ENCODE results near the gene EXOC7. TPM values are rescaled to one million over a fixed set of nuclear protein-coding genes. Genes with fewer than 3 reads are reported as not detected.

Gene EXOC7
- total RNA-seq, 2 experiments from 2014 or later: 122 to 173 TPM

- intact Hi-C loops (cut with micrococcal nuclease; ENCODE audit: unreplicated experiment): no loop called here
- peaks cover 45% of the 10 kb centered on the region for H3K36me3 ChIP-seq (ENCODE audit: insufficient read depth, low read length)
- no TSS peak for BruUV-seq (replicated peaks)
- no peaks in the 10 kb centered on the region for H4K20me1 ChIP-seq (ENCODE audit: insufficient read depth, low read length)
- no peaks in the 10 kb centered on the region for H3K9me2 ChIP-seq (ENCODE audit: insufficient read depth, low read length)
- TF ChIP-seq EZH2phosphoT487 (IDR thresholded peaks at IDR 0.05; ENCODE audit: borderline replicate concordance, low read depth, low read length) (no peak), CTCF (conservative IDR thresholded peaks at IDR 0.05; ENCODE audit: low read length) (no peak)
- ChIA-PET POLR2A (no interaction called here), CTCF (ENCODE audit: unreplicated experiment) (no interaction called here)
- H3K9me3 ChIP-seq (ENCODE audit: low read length): no peaks in the 10 kb centered on the region
- no peak overlapping the region for H3K4me2 ChIP-seq (ENCODE audit: low read length)
- no peak for DNase-seq (ENCODE audit: low spot score)
- H3K4me3 ChIP-seq (ENCODE audit: low read depth, low read length, poor library complexity, severe bottlenecking): no peak overlapping the region
- no peaks in the 10 kb centered on the region for H3K4me1 ChIP-seq (ENCODE audit: insufficient read depth, low read length, poor library complexity, severe bottlenecking)
- H3K79me2 ChIP-seq (ENCODE audit: insufficient read depth, low read depth, low read length): no peaks in the 10 kb centered on the region
- H2AFZ ChIP-seq (ENCODE audit: low read length): no peak overlapping the region
- no peak overlapping the region for H3K27ac ChIP-seq (ENCODE audit: low read depth, low read length, poor library complexity, severe bottlenecking)
These were observed 66.9 kb downstream of the EXOC7 start for GRCh38 chr17:76036497-76037261.

- Histone ChIP-seq H3K4me3 (ENCODE audit: low read depth, low read length, poor library complexity, severe bottlenecking) (no peak overlapping the region), H3K4me1 (ENCODE audit: insufficient read depth, low read length, poor library complexity, severe bottlenecking) (peaks cover 5% of the 10 kb centered on the region), H3K9me2 (ENCODE audit: insufficient read depth, low read length) (no peaks in the 10 kb centered on the region), H4K20me1 (ENCODE audit: insufficient read depth, low read length) (no peaks in the 10 kb centered on the region), H2AFZ (ENCODE audit: low read length) (no peak overlapping the region), H3K4me2 (ENCODE audit: low read length) (no peak overlapping the region), H3K79me2 (ENCODE audit: insufficient read depth, low read depth, low read length) (no peaks in the 10 kb centered on the region), H3K36me3 (ENCODE audit: insufficient read depth, low read length) (peaks cover 25% of the 10 kb centered on the region), H3K27ac (ENCODE audit: low read depth, low read length, poor library complexity, severe bottlenecking) (no peak overlapping the region), H3K9me3 (ENCODE audit: low read length) (no peaks in the 10 kb centered on the region)
- TF ChIP-seq EZH2phosphoT487 (IDR thresholded peaks at IDR 0.05; ENCODE audit: borderline replicate concordance, low read depth, low read length) (no peak), CTCF (conservative IDR thresholded peaks at IDR 0.05; ENCODE audit: low read length) (no peak)
- POLR2A ChIA-PET: no interaction called here
- DNase-seq (ENCODE audit: low spot score): no peak
- CTCF ChIA-PET (ENCODE audit: unreplicated experiment): interaction anchor here (1.6 kb wide), 1 partner anchor 12 kb away, joined by 8 read pairs; no protein-coding TSS in a partner anchor
- BruUV-seq (replicated peaks): no TSS peak
- intact Hi-C loops (cut with micrococcal nuclease; ENCODE audit: unreplicated experiment): no loop called here
These were observed 68.9 kb downstream of the EXOC7 start for GRCh38 chr17:76034428-76035350.

Data from OCI-LY7 (cell line).